Measurements from ENCODE around the gene MADD.
"Not testable (repeated sequence)": the region's sequence is repeated elsewhere in the genome, so short reads cannot be mapped to it uniquely, and the experiment has no call there.

MADD gene

GRCh38 chr11:47326198-47326597, 56.3 kb downstream of the MADD start:
- no peak for DNase-seq

GRCh38 chr11:47327025-47327424, 57.1 kb downstream of the MADD start:
- DNase-seq, result no peak

GRCh38 chr11:47327949-47328348, 58.0 kb downstream of the MADD start:
- no peak for DNase-seq

GRCh38 chr11:47328449-47329390, 58.8 kb downstream of the MADD start:
- DNase-seq, result no peak

GRCh38 chr11:47329431-47329986, 59.6 kb downstream of the MADD start:
- DNase-seq, result no peak

- no peak for DNase-seq
Measured at GRCh38 chr11:47329987-47330931, 60.3 kb downstream of the MADD start.

- DNase-seq, result no peak
Measured at GRCh38 chr11:47331454-47332302, 61.7 kb downstream of the MADD start.

- DNase-seq, result no peak
Measured at GRCh38 chr11:47332303-47332711, 62.4 kb downstream of the MADD start.

- no peak for DNase-seq
Measured at GRCh38 chr11:47332791-47333525, 63.0 kb downstream of the MADD start.

GRCh38 chr11:47333526-47333845, 63.6 kb downstream of the MADD start:
- no peak for DNase-seq

- no peak for DNase-seq
Measured at GRCh38 chr11:47333886-47334443, 64.0 kb downstream of the MADD start.

- DNase-seq, result not testable (repeated sequence)
Measured at GRCh38 chr11:47334699-47335411, 64.9 kb downstream of the MADD start.

- no peak for DNase-seq
Measured at GRCh38 chr11:47335733-47336132, 65.8 kb downstream of the MADD start.

GRCh38 chr11:47336595-47336994, 66.7 kb downstream of the MADD start:
- no peak for DNase-seq

- no peak for DNase-seq
Measured at GRCh38 chr11:47337229-47337924, 67.4 kb downstream of the MADD start.

- DNase-seq, result no peak
Measured at GRCh38 chr11:47338396-47339241, 68.7 kb downstream of the MADD start.

GRCh38 chr11:47340010-47340409, 70.1 kb downstream of the MADD start:
- no peak for DNase-seq

- DNase-seq, result no peak
Measured at GRCh38 chr11:47340980-47341775, 71.2 kb downstream of the MADD start.
